ENCODE data around the gene FEN1.

The FEN1 gene

DNA sequence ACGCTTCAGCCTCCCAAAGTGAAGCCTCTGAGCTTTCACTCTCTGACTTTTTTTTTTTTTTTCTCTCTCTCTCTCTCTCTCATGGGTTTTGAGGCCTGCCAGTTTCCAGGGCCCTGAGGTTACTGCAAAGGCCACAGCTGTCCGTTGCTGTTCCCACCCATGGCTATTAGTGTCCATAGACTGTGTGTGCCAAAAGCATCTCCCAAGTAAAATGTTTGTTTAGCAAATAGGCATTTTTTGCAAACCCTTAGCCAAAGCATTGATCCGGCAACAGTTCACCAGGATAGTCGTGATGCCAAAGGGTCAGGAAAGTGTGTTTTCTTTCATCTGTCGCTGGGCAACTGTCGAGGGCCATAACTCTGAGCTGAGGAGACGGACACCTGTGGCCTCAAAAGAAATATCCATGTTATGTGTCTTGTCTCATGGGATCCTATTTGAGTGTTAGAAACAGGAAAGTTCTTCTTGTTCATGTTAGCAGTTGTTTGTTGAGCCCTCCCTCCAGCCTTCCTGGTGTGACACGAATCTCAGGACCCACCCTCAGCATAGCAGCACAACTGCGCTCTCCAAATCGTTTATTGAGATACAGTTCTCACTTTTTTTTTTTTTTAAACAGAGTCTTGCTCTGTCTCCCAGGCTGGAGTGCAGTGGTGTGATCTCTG, 53.8 kb downstream of the FEN1 start:
- no peak for DNase-seq
